ENCODE measurements around the gene COQ9.

DNA sequence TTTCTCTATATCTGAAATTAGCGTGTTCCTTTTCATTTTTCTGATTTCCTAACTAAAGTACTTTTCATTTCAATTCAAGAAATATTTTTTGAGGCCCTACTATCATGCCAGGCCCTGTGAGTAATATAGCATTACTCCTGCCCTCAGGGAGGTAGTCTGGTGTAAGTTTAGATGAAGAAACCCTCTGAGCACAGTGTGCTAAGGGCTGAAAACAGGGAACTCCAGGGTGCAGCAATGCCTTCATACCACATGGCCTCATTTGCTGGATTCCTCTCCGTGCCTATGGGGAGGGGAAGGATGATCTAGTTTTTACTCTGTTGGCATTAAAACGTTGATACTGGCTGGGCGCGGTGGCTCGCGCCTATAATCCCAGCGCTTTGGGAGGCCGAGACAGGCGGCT, 4.7 kb downstream of the COQ9 start:
- TF ChIP-seq EZH2 (IDR thresholded peaks at IDR 0.05; ENCODE audit: low read length, missing control alignments), result no peak
- TF ChIP-seq, protein P1, sequence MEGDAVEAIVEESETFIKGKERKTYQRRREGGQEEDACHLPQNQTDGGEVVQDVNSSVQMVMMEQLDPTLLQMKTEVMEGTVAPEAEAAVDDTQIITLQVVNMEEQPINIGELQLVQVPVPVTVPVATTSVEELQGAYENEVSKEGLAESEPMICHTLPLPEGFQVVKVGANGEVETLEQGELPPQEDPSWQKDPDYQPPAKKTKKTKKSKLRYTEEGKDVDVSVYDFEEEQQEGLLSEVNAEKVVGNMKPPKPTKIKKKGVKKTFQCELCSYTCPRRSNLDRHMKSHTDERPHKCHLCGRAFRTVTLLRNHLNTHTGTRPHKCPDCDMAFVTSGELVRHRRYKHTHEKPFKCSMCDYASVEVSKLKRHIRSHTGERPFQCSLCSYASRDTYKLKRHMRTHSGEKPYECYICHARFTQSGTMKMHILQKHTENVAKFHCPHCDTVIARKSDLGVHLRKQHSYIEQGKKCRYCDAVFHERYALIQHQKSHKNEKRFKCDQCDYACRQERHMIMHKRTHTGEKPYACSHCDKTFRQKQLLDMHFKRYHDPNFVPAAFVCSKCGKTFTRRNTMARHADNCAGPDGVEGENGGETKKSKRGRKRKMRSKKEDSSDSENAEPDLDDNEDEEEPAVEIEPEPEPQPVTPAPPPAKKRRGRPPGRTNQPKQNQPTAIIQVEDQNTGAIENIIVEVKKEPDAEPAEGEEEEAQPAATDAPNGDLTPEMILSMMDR (conservative IDR thresholded peaks at IDR 0.05 in 1 of 2, IDR thresholded peaks at IDR 0.05 in 1 of 2; ENCODE audit: low read depth in 1 of 2, low read length in 2 of 2), result no peak

All from fibroblast of lung (primary cell).